Measurements from ENCODE around the gene PTRH1.

DNA sequence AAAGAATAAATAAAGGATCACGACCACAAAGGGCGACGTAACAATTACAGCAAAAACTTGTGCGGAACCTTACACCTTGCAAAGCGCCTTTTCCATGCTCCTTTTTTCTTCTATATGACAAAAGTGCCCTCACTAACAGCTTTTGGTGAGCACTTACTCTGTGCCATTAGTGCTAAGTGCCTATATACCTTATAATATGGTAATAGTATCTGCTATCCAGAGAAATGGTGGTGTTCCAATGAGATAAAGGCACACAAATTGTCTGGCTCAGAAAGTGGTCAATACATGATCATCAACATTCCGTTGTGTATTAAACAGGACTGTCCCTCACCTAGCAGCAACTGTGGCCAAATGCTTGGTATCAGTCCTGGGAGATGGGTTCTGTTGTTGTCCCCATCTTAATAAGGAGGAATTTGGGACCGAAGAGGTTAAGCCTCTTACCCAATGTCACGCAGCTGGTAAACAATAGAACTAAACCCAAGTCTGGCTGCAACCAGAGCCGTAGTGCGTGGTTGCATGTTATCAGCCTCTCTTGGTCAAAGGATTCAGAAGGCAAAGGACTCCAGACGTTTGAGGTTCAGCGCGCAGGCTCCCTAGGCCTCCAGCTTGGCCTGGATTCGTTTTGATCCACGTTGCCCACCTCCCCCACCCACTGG is 20.2 kb upstream of the PTRH1 start:
- TF ChIP-seq, protein P1, sequence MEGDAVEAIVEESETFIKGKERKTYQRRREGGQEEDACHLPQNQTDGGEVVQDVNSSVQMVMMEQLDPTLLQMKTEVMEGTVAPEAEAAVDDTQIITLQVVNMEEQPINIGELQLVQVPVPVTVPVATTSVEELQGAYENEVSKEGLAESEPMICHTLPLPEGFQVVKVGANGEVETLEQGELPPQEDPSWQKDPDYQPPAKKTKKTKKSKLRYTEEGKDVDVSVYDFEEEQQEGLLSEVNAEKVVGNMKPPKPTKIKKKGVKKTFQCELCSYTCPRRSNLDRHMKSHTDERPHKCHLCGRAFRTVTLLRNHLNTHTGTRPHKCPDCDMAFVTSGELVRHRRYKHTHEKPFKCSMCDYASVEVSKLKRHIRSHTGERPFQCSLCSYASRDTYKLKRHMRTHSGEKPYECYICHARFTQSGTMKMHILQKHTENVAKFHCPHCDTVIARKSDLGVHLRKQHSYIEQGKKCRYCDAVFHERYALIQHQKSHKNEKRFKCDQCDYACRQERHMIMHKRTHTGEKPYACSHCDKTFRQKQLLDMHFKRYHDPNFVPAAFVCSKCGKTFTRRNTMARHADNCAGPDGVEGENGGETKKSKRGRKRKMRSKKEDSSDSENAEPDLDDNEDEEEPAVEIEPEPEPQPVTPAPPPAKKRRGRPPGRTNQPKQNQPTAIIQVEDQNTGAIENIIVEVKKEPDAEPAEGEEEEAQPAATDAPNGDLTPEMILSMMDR (IDR thresholded peaks at IDR 0.05): peak in 1 of 7 experiments; percentile 3
- TF ChIP-seq POLR2A (IDR thresholded peaks at IDR 0.05) (no peak), POLR2AphosphoS5 (IDR thresholded peaks at IDR 0.05) (no peak)

Measured in stomach (tissue), 4 donors.